ENCODE measurements around the gene AKAP13. TPM values are rescaled to one million over a fixed set of nuclear protein-coding genes. Genes with fewer than 3 reads are reported as not detected.

AKAP13 gene
- total and polyA plus RNA-seq, 2 of the 8 experiments (the other 6 are each of a cell fraction or from before 2014, with no cell fraction given): 14.0 to 46.2 TPM

DNA sequence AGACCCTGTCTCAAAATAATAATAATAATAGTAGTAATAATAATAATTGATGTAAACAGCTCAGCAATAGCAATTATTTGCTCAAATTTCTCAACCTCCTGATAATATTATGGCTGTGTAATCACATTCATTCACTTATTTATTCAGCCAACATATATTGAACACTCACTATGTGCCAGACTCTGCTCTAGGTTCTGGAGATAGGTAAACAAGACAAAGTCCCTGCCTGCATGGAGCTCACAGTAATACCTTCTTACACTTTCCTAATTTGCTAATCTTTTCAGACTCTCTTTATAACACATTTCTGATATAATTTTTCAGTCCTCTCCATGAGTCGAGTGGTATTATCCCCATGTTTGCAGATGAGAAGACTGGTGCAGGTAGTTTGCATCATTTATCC, 276.7 kb downstream of the AKAP13 start (continued):
- no peak for TF ChIP-seq USF2 (IDR thresholded peaks at IDR 0.05; ENCODE audit: low read length)
- no peak for TF ChIP-seq RFX5 (IDR thresholded peaks at IDR 0.05; ENCODE audit: borderline replicate concordance, low read depth, low read length)
- no peak for TF ChIP-seq YY1 (IDR thresholded peaks at IDR 0.05; ENCODE audit: low read depth, low read length)
- no peak for TF ChIP-seq TAF1 (IDR thresholded peaks at IDR 0.05; ENCODE audit: low read depth, low read length)

All from H1 (cell line).